Lower leg skin (tissue), 4 donors: ENCODE measurements around the gene STK33. TPM values are rescaled to one million over a fixed set of nuclear protein-coding genes. Genes with fewer than 3 reads are reported as not detected.

Experiments
- DNase-seq, 2 donors: peaks; one replicate each; pipeline ENCODE4 v3.0.0-alpha.2; 2019; ENCODE audit warnings: low spot score in 2 of 2
- H3K4me3 ChIP-seq: fragments of 200-600 bp; sonication (generic); 2 replicates; pipeline ENCODE4 v1.5.1; 2017; ENCODE audit warnings: mild to moderate bottlenecking, low read depth; ENCODE audit not compliant: poor library complexity, severe bottlenecking
- POLR2A ChIP-seq, 2 donors: fragments of 450-650 bp; IDR thresholded peaks; one replicate each; pipeline ENCODE4 v1.6.1; 2016 to 2017; ENCODE audit warnings: antibody characterized with exemption in 2 of 2, mild to moderate bottlenecking in 1 of 2, moderate library complexity in 1 of 2
- WGBS, 2 donors: methylation state at CpG; one replicate each; pipeline ENCODE4 v1.1.5; 2018; 5-methylcytosine and 5-hydroxymethylcytosine counted together
- intact Hi-C: fragments of 100-400 bp; cut with DNase I; formaldehyde crosslinking; loops from one replicate; pipeline ENCODE4 v1.15.0; 2023; ENCODE audit warnings: low total_unique reads
- total RNA-seq, 4 donors: library from RNA; depleted of rRNA; stranded (reverse); fragments of >200 nt; gene quantifications; one replicate each; pipeline ENCODE4 v1.1.0, GENCODE V29; 2016
- TF ChIP-seq, protein P1 (sequence below), 3 donors: fragments of 450-650 bp; IDR thresholded peaks; one replicate each; pipeline ENCODE4 v1.5.1; 2016; ENCODE audit warnings: antibody characterized with exemption in 3 of 3, mild to moderate bottlenecking in 3 of 3, moderate library complexity in 2 of 3

The STK33 gene
- total RNA-seq, 4 donors from 2014 or later, result 0.23 to 6.5 (median 0.29) TPM; not detected in 1

- no peak overlapping the region for H3K4me3 ChIP-seq
- intact Hi-C loops, result no loop called here
- TF ChIP-seq, protein P1, sequence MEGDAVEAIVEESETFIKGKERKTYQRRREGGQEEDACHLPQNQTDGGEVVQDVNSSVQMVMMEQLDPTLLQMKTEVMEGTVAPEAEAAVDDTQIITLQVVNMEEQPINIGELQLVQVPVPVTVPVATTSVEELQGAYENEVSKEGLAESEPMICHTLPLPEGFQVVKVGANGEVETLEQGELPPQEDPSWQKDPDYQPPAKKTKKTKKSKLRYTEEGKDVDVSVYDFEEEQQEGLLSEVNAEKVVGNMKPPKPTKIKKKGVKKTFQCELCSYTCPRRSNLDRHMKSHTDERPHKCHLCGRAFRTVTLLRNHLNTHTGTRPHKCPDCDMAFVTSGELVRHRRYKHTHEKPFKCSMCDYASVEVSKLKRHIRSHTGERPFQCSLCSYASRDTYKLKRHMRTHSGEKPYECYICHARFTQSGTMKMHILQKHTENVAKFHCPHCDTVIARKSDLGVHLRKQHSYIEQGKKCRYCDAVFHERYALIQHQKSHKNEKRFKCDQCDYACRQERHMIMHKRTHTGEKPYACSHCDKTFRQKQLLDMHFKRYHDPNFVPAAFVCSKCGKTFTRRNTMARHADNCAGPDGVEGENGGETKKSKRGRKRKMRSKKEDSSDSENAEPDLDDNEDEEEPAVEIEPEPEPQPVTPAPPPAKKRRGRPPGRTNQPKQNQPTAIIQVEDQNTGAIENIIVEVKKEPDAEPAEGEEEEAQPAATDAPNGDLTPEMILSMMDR (IDR thresholded peaks at IDR 0.05), result no peak
- TF ChIP-seq POLR2A (IDR thresholded peaks at IDR 0.05), result no peak
- 79 to 82% methylated on average over 4 of the region's 4 CpGs for WGBS, 2 donors
- no peak for DNase-seq
These were observed 201.9 kb downstream of the STK33 start for GRCh38 chr11:8392166-8392565.

DNA sequence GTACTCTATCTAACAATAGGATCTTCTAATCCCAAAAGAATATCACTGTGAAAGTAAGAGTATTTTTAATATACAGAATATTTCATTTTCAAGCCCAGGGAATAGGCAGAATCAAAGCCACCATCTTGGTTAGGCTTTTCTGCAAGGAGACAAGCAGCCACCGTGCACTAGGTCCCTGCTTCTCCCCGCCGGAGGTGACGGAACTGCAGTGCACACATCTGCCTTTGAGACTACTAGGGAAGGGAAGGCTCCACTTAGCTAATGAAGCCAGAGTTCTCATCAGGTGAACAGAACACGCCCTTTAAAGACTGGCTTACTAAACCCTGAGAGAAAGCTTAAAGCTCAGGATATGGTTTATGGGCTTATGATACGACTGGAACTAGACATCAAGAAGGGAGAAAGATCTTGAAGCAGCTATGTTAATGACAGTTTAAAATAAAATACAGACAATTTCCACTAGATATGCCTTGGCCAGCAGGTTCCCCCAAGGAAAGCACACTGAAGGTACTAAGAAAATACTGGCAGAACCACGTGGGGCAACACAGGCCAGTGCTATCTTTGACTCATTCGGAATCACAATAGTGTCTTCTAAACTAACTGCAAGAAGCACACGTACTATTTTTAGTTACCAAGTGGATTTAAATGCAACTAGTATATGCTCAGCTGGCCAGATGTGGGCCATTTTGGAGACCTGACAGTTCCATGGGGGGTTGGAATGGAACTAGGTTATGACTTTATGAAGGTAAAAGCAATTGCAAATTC lies 203.0 kb downstream of the STK33 start:
- 90 to 93% methylated on average over 9 of the region's 9 CpGs for WGBS, 2 donors
- intact Hi-C loops, result no loop called here
- TF ChIP-seq POLR2A (IDR thresholded peaks at IDR 0.05), result no peak
- TF ChIP-seq, protein P1 (IDR thresholded peaks at IDR 0.05), result no peak
- no peak overlapping the region for H3K4me3 ChIP-seq
- no peak for DNase-seq

- no peak for TF ChIP-seq POLR2A (IDR thresholded peaks at IDR 0.05)
- TF ChIP-seq, protein P1 (IDR thresholded peaks at IDR 0.05), result no peak
- H3K4me3 ChIP-seq, result no peak overlapping the region
- DNase-seq, result no peak
- WGBS, 2 donors, result 26 to 39% methylated on average over 11 of the region's 11 CpGs
- intact Hi-C loops, result no loop called here
These were observed 204.7 kb downstream of the STK33 start for GRCh38 chr11:8389029-8389996.

GRCh38 chr11:8387693-8388092 lies 206.3 kb downstream of the STK33 start:
- TF ChIP-seq, protein P1 (IDR thresholded peaks at IDR 0.05), result no peak
- TF ChIP-seq POLR2A (IDR thresholded peaks at IDR 0.05), result no peak
- intact Hi-C loops, result loop anchor here (2.0 kb wide), 1 partner anchor 39 kb away; no protein-coding TSS in a partner anchor
- no peak for DNase-seq
- 89 to 95% methylated on average over 5 of the region's 5 CpGs for WGBS, 2 donors
- H3K4me3 ChIP-seq, result no peak overlapping the region

DNA sequence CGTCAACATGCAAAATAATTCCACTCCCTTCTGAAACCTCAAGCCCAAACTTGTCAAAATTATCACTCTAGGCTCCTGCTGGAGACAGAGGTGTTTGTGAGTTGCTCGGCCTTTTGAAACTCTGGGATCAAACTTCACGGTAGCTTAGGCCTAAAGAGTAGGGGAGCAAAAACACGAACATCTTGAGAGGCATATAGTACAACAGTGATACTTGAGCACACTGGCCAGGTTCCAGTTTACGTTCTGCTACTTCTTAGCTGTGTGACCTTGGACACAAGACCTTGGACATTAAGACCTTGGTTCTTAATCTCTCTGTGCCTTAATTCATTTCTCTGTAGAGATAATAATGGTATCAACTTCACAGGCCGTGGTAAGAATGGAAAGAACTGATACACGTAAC lies 206.9 kb downstream of the STK33 start:
- DNase-seq, result no peak
- 63 to 67% methylated on average over 7 of the region's 7 CpGs for WGBS, 2 donors
- intact Hi-C loops, result loop anchor here (2.0 kb wide), 1 partner anchor 38 kb away; no protein-coding TSS in a partner anchor
- TF ChIP-seq, protein P1 (IDR thresholded peaks at IDR 0.05), result no peak
- no peak for TF ChIP-seq POLR2A (IDR thresholded peaks at IDR 0.05)
- H3K4me3 ChIP-seq, result no peak overlapping the region
